Endodermal cell (in vitro differentiated cells): ENCODE results near the gene ADGRG6. TPM values are rescaled to one million over a fixed set of nuclear protein-coding genes. Genes with fewer than 3 reads are reported as not detected.

ENCODE experiments used
- DNase-seq: peaks from one replicate; pipeline ENCODE4 v3.0.0-alpha.2; 2017
- H3K27ac ChIP-seq: 2 replicates; pipeline ENCODE4 v1.5.1; 2013; ENCODE audit warnings: mild to moderate bottlenecking, low read depth, low read length, moderate library complexity
- H3K27me3 ChIP-seq: 2 replicates; pipeline ENCODE4 v1.6.1; 2013; ENCODE audit warnings: mild to moderate bottlenecking, low read length, moderate library complexity; ENCODE audit not compliant: insufficient read depth, control insufficient read depth, poor library complexity, severe bottlenecking
- H3K36me3 ChIP-seq: 2 replicates; pipeline ENCODE4 v1.7.0; 2013; ENCODE audit warnings: mild to moderate bottlenecking, low read length, moderate library complexity; ENCODE audit not compliant: control insufficient read depth, insufficient read depth
- H3K4me1 ChIP-seq: one replicate; pipeline ENCODE4 v1.7.0; 2013; ENCODE audit warnings: low read length; ENCODE audit not compliant: control insufficient read depth, insufficient read depth
- H3K4me3 ChIP-seq: 2 replicates; pipeline ENCODE4 v1.5.1; 2013; ENCODE audit warnings: mild to moderate bottlenecking, low read length, moderate library complexity
- H3K9ac ChIP-seq: 2 replicates; pipeline ENCODE4 v1.6.1; 2013; ENCODE audit warnings: mild to moderate bottlenecking, low read length, moderate library complexity; ENCODE audit not compliant: poor library complexity, severe bottlenecking; ENCODE audit errors: extremely low read depth
- H3K9me3 ChIP-seq: 2 replicates; pipeline ENCODE4 v1.6.1; 2013; ENCODE audit warnings: mild to moderate bottlenecking, low read length, moderate library complexity; ENCODE audit not compliant: control insufficient read depth
- H3K27ac Mint-ChIP-seq: 2 replicates; pipeline ENCODE4 v1.8.0; 2020; ENCODE audit warnings: mixed read lengths
- H3K27me3 Mint-ChIP-seq: 2 replicates; pipeline ENCODE4 v1.8.0; 2021; ENCODE audit warnings: mild to moderate bottlenecking, mixed read lengths; ENCODE audit not compliant: insufficient read depth
- H3K36me3 Mint-ChIP-seq: 2 replicates; pipeline ENCODE4 v1.8.0; 2020; ENCODE audit warnings: low read depth, mixed read lengths
- H3K4me1 Mint-ChIP-seq: 2 replicates; pipeline ENCODE4 v1.8.0; 2020; ENCODE audit warnings: mixed read lengths
- H3K4me3 Mint-ChIP-seq: 2 replicates; pipeline ENCODE4 v1.8.0; 2020; ENCODE audit warnings: mild to moderate bottlenecking, moderate library complexity, mixed read lengths
- H3K9me3 Mint-ChIP-seq: 2 replicates; pipeline ENCODE4 v1.8.0; 2020; ENCODE audit warnings: mild to moderate bottlenecking, mixed read lengths
- CTCF ChIP-seq: fragments of 200-600 bp; sonication (generic); conservative IDR thresholded peaks from 2 replicates; pipeline ENCODE4 v1.5.0; 2021; ENCODE audit warnings: antibody characterized with exemption, mild to moderate bottlenecking
- WGBS, 2 experiments: methylation state at CpG; one replicate each; pipeline versions ENCODE4 v1.1.5 to v1.1.7; 2013; ENCODE audit warnings: missing lambda C conversion rate in 2 of 2, mixed read lengths in 1 of 2; ENCODE audit not compliant: insufficient coverage in 1 of 2, insufficient read length in 1 of 2; 5-methylcytosine and 5-hydroxymethylcytosine counted together
- total RNA-seq, 2 donors: library from RNA; stranded (reverse); fragmentation: NEBNext Ultra II Directional in 1 of 2; extraction: Animal tissue kit (Norgen Biotek cat#: 25700) in 1 of 2; gene quantifications; 2 replicates in 1 of 2; 3 replicates in 1 of 2; pipeline ENCODE4 v1.2.1, GENCODE V29; 2021

ADGRG6 gene
- total RNA-seq, 2 donors from 2014 or later: 20.4 to 26.8 TPM

GRCh38 chr6:142412241-142412640 lies 110.4 kb downstream of the ADGRG6 start:
- 48 to 65% methylated on average over 2 of the region's 2 CpGs for WGBS, 2 experiments
- no peak overlapping the region for H3K27ac Mint-ChIP-seq
- Histone ChIP-seq H3K9me3 (no peaks in the 10 kb centered on the region), H3K27ac (no peak overlapping the region), H3K27me3 (no peaks in the 10 kb centered on the region), H3K9ac (no peak overlapping the region), H3K36me3 (no peaks in the 10 kb centered on the region), H3K4me1 (no peaks in the 10 kb centered on the region), H3K4me3 (no peak overlapping the region)
- peaks cover 6% of the 10 kb centered on the region for H3K4me1 Mint-ChIP-seq
- no peak for TF ChIP-seq CTCF
- no peak for DNase-seq
- peaks cover 3% of the 10 kb centered on the region for H3K36me3 Mint-ChIP-seq
- H3K4me3 Mint-ChIP-seq: no peak overlapping the region
- no peaks in the 10 kb centered on the region for H3K27me3 Mint-ChIP-seq
- H3K9me3 Mint-ChIP-seq: no peaks in the 10 kb centered on the region

DNA sequence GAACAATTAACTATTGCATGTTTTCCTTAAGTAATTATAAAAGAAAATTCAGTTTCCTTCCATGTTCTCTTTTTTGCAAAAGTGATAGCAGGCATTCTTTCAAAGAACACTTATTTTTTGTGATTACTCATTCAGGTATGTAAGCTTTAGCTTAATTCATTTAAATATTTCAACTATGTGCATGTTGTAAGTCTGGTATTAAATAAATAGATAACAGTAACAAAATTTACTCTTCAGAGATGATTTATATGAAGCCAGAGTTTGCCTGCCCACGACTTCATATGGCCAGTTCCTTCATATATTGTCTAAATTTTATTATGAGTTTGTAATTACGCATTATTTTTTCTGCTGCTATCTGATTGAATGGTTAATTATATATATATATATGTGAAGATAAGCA lies 110.9 kb downstream of the ADGRG6 start:
- no peaks in the 10 kb centered on the region for H3K27me3 ChIP-seq
- Mint-ChIP-seq H3K27me3 (no peaks in the 10 kb centered on the region), H3K36me3 (peaks cover 7% of the 10 kb centered on the region), H3K9me3 (no peaks in the 10 kb centered on the region), H3K4me3 (no peak overlapping the region), H3K27ac (no peak overlapping the region), H3K4me1 (peaks cover 6% of the 10 kb centered on the region)
- H3K4me1 ChIP-seq: no peaks in the 10 kb centered on the region
- WGBS, 2 experiments: no CpG with 5 or more reads among the region's 2 CpGs
- no peak for TF ChIP-seq CTCF
- H3K27ac ChIP-seq: no peak overlapping the region
- H3K9ac ChIP-seq: no peak overlapping the region
- H3K4me3 ChIP-seq: no peak overlapping the region
- H3K9me3 ChIP-seq: no peaks in the 10 kb centered on the region
- no peaks in the 10 kb centered on the region for H3K36me3 ChIP-seq
- DNase-seq: no peak

GRCh38 chr6:142413111-142413510 lies 111.3 kb downstream of the ADGRG6 start:
- Histone ChIP-seq H3K4me1 (no peaks in the 10 kb centered on the region), H3K4me3 (no peak overlapping the region), H3K36me3 (no peaks in the 10 kb centered on the region), H3K27ac (no peak overlapping the region), H3K27me3 (no peaks in the 10 kb centered on the region), H3K9me3 (no peaks in the 10 kb centered on the region), H3K9ac (no peak overlapping the region)
- H3K27ac Mint-ChIP-seq: no peak overlapping the region
- no peak for TF ChIP-seq CTCF
- peaks cover 6% of the 10 kb centered on the region for H3K4me1 Mint-ChIP-seq
- H3K9me3 Mint-ChIP-seq: no peaks in the 10 kb centered on the region
- H3K27me3 Mint-ChIP-seq: no peaks in the 10 kb centered on the region
- peaks cover 7% of the 10 kb centered on the region for H3K36me3 Mint-ChIP-seq
- H3K4me3 Mint-ChIP-seq: no peak overlapping the region
- DNase-seq: no peak
